Gastroesophageal sphincter (tissue), 4 donors: ENCODE data around the gene LTO1. TPM values are rescaled to one million over a fixed set of nuclear protein-coding genes. Genes with fewer than 3 reads are reported as not detected.
"Not testable (repeated sequence)": the region's sequence is repeated elsewhere in the genome, so short reads cannot be mapped to it uniquely, and the experiment has no call there.

Source experiments
- ATAC-seq: fragments of 150-250 bp; one replicate; pipeline ENCODE4 v1.9.1; 2016; ENCODE audit warnings: mild to moderate bottlenecking, moderate library complexity
- H3K27ac ChIP-seq, 4 donors: fragments of 200-600 bp; sonication (generic) in 3 of 4; 1 replicate in 3 of 4; 2 replicates in 1 of 4; pipeline ENCODE4 v1.5.1; 2016 to 2019
- H3K27me3 ChIP-seq: fragments of 200-600 bp; sonication (generic); one replicate; pipeline ENCODE4 v1.5.1; 2019
- H3K36me3 ChIP-seq, 2 donors: fragments of 200-600 bp; sonication (generic); one replicate each; pipeline ENCODE4 v1.5.1; 2019; ENCODE audit warnings: control low read depth in 1 of 2
- H3K4me1 ChIP-seq, 3 donors: fragments of 200-600 bp; sonication (generic); 1 replicate in 2 of 3; 2 replicates in 1 of 3; pipeline ENCODE4 v1.5.1; 2016 to 2019; ENCODE audit warnings: control low read depth in 2 of 3
- H3K4me3 ChIP-seq, 2 donors: fragments of 200-600 bp; sonication (generic); one replicate each; pipeline ENCODE4 v1.5.1; 2019; ENCODE audit warnings: mild to moderate bottlenecking in 1 of 2, moderate library complexity in 1 of 2
- H3K9me3 ChIP-seq, 3 donors: fragments of 200-600 bp; sonication (generic); one replicate each; pipeline ENCODE4 v1.5.1; 2017 to 2019; ENCODE audit warnings: control low read depth in 2 of 3
- EP300 ChIP-seq: sonication (generic); formaldehyde crosslinking; IDR thresholded peaks from one replicate; pipeline ENCODE4 v1.6.1; 2017; ENCODE audit warnings: antibody characterized with exemption, mild to moderate bottlenecking
- POLR2A ChIP-seq, 2 donors: fragments of 450-650 bp; IDR thresholded peaks; one replicate each; pipeline ENCODE4 v1.6.1; 2017; ENCODE audit warnings: antibody characterized with exemption in 2 of 2, mild to moderate bottlenecking in 2 of 2, moderate library complexity in 1 of 2
- POLR2AphosphoS5 ChIP-seq: sonication (generic); formaldehyde crosslinking; IDR thresholded peaks from one replicate; pipeline ENCODE4 v1.6.1; 2017; ENCODE audit warnings: antibody characterized with exemption
- WGBS, 2 donors: methylation state at CpG; one replicate each; pipeline ENCODE4 v1.1.5; 2018; ENCODE audit warnings: low coverage in 1 of 2; 5-methylcytosine and 5-hydroxymethylcytosine counted together
- total RNA-seq, 4 donors: library from RNA; depleted of rRNA; stranded (reverse); fragments of >200 nt; gene quantifications; one replicate each; pipeline ENCODE4 v1.1.0, GENCODE V29; 2016
- TF ChIP-seq, protein P1 (sequence below), 4 experiments: fragments of 200-600 bp in 2 of 4; fragments of 450-650 bp in 2 of 4; sonication (generic) in 1 of 4; IDR thresholded peaks; one replicate each; pipeline ENCODE4 v1.5.1; 2017 to 2019; ENCODE audit warnings: antibody characterized with exemption in 4 of 4, mild to moderate bottlenecking in 2 of 4, moderate library complexity in 2 of 4

Gene LTO1
- total RNA-seq, 4 donors from 2014 or later, result 13.7 to 34.4 (median 18.0) TPM

DNA sequence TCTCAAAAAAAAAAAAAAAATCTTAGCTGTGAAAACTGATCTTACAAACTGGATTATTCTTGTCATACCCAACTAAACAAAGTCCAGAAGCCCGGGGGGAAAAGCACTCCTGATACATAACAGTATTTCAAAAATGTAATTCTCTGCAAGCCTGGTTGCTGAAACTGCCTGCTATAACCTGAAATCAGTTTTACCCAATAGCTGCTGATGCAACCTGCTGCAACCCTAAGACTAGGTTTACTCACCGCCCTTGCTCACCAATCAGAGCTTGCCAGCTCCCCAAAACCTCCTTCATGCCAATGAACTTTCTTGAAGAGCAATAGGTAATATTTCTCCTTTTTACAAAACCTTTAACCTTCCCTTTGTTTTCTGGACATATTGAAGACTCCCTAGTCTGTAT, 16.3 kb upstream of the LTO1 start:
- 55 to 56% methylated on average over 2 of the region's 2 CpGs for WGBS, 2 donors
- H3K9me3 ChIP-seq, result peaks cover 0 to 19% (median 0%) of the 10 kb centered on the region in 3 donors
- no peak for ATAC-seq
- H3K4me1 ChIP-seq, result no peaks in the 10 kb centered on the region
- no peak overlapping the region for H3K27ac ChIP-seq
- TF ChIP-seq, protein P1, sequence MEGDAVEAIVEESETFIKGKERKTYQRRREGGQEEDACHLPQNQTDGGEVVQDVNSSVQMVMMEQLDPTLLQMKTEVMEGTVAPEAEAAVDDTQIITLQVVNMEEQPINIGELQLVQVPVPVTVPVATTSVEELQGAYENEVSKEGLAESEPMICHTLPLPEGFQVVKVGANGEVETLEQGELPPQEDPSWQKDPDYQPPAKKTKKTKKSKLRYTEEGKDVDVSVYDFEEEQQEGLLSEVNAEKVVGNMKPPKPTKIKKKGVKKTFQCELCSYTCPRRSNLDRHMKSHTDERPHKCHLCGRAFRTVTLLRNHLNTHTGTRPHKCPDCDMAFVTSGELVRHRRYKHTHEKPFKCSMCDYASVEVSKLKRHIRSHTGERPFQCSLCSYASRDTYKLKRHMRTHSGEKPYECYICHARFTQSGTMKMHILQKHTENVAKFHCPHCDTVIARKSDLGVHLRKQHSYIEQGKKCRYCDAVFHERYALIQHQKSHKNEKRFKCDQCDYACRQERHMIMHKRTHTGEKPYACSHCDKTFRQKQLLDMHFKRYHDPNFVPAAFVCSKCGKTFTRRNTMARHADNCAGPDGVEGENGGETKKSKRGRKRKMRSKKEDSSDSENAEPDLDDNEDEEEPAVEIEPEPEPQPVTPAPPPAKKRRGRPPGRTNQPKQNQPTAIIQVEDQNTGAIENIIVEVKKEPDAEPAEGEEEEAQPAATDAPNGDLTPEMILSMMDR (IDR thresholded peaks at IDR 0.05), result no peak
- no peak for TF ChIP-seq POLR2A (IDR thresholded peaks at IDR 0.05)
- no peak for TF ChIP-seq EP300
- no peak for TF ChIP-seq POLR2AphosphoS5
- no peak overlapping the region for H3K4me3 ChIP-seq
- H3K36me3 ChIP-seq, result no peaks in the 10 kb centered on the region
- H3K27me3 ChIP-seq, result peaks cover 56% of the 10 kb centered on the region

DNA sequence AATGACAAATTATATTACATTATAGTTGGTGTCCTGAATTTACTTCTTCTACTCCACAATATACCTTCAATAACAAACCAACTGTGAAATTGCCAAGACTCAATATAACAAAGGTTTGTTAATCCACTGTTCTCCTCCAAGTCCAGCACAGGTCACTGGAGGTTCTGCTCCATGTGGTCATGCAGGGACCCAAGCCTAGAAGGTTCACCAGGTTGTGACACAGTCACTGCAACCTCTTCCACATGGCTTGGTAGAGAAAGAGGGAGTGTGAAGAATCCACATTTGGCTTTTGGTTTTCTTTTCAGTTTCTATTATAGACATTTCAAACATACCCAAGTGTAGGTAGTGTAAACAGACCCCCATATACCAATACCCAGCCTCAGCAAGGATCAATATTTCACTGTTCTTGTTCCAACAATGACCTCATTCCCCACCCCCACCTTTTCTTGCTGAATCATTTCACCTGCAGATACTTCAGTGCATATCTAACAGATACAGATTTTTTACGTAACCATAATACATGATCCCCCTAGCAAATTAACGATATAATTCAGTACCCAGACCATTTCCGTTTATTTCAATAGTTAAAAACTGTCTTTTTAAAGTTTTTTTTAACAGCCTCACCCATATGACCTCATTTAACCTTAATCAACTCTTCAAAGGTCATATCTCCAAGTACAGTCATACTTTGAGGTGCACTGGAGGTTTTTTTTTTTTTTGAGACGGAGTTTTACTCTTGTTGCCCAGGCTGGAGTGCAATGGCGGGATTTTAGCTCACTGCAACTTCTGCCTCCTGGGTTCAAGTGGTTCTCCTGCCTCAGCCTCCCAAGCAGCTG, 14.5 kb upstream of the LTO1 start:
- H3K9me3 ChIP-seq, result peaks cover 0 to 19% (median 0%) of the 10 kb centered on the region in 3 donors
- peaks cover 0 to 9% (median 3%) of the 10 kb centered on the region in 3 donors for H3K4me1 ChIP-seq
- no peaks in the 10 kb centered on the region for H3K36me3 ChIP-seq
- TF ChIP-seq EP300 (no peak), POLR2AphosphoS5 (no peak), POLR2A (IDR thresholded peaks at IDR 0.05) (no peak)
- TF ChIP-seq, protein P1 (IDR thresholded peaks at IDR 0.05), result no peak
- 82 to 87% methylated on average over 3 to 5 of the region's 5 CpGs for WGBS, 2 donors
- no peak overlapping the region for H3K27ac ChIP-seq
- no peak for ATAC-seq
- H3K4me3 ChIP-seq, result no peak overlapping the region
- H3K27me3 ChIP-seq, result peaks cover 67% of the 10 kb centered on the region

DNA sequence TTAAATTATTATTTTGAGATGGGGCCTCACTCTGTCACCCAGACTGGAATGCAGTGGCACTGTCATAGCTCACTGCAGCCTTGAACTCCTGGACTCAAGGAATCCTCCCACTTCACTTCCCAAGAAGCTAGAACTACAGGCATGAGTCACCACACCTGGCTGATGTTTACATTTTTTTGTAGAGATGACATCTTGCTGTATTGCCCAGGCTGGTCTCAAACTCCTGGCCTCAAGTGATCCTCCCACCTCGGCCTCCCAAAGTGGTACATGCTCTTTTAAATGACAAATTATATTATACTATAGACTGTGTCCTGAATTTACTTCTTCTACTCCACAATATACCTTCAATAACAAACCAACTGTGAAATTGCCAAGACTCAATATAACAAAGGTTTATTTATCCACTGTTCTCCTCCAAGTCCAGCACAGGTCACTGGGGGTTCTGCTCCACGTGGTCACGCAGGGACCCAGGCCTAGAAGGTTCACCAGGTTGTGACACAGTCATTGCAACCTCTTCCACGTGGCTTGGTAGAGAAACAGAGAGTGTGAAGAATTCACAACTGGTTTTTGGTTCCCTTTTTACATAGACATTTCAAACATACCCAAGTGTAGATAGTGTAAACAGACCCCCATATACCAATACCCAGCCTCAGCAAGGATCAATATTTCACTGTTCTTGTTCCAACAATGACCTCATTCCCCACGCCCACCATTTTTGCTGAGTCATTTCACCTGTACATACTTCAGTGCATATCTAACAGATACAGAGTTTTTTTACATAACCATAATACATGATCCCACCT, 13.0 kb upstream of the LTO1 start:
- peaks cover 0 to 18% (median 0%) of the 10 kb centered on the region in 3 donors for H3K9me3 ChIP-seq
- H3K36me3 ChIP-seq, ATAC-seq, H3K4me3 ChIP-seq, H3K27ac ChIP-seq, H3K4me1 ChIP-seq: not testable (repeated sequence)
- WGBS, 2 donors, result 58 to 69% methylated on average over 2 to 5 of the region's 5 CpGs
- H3K27me3 ChIP-seq, result peaks cover 56% of the 10 kb centered on the region

DNA sequence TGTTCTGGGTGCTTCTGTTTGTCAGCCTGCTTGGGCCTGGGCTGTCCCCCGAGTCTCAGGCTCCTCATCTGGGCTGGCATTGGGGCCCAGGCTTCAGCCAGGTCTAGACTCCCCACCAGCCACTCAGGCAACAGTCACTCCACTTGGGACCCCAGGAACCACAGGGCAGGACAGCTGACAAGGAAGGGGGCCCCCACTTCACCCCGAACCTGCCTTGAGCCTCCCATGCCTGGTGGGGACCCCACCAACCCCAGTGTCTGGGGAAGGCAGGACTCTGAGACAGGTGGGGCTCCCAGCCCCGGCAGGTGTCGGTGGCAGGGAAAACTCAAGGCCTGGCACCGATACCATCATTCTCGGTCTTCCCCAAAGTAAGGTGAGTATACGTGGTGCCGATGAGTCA, 11.7 kb upstream of the LTO1 start:
- no peak for TF ChIP-seq EP300
- no peak for ATAC-seq
- H3K4me3 ChIP-seq, result no peak overlapping the region

DNA sequence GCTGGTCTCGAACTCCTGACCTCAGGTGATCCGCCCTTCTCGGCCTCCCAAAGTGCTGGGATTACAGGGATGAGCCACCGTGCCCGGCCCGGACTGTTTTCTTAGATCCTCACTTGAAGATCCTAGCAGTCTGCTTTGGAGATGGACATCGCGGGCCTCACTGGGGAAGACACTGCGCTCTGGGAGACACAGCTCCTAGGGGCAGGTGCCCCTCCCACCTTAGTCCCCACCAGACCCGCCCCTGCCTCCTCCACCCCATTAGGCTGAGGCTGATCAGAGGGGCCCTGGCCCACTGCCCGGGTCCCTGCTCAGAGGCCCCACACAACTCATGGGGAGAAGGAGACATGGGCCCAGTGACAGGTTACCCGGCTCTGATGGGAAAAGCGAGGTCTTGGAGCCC, 11.3 kb upstream of the LTO1 start:
- no peak for ATAC-seq
- WGBS, 2 donors, result 80% methylated on average over 6 of the region's 13 CpGs; no CpG with 5 or more reads in 1 of the 2 donors

More for the DNA sequence above, 11.7 kb upstream of the LTO1 start:
- Histone ChIP-seq H3K36me3 (no peaks in the 10 kb centered on the region), H3K9me3 (peaks cover 0 to 10% (median 0%) of the 10 kb centered on the region in 3 donors), H3K27me3 (peaks cover 42% of the 10 kb centered on the region), H3K4me1 (peaks cover 0 to 9% (median 3%) of the 10 kb centered on the region in 3 donors), H3K27ac (no peak overlapping the region)
- WGBS, 2 donors, result 93% methylated on average over 4 of the region's 8 CpGs; no CpG with 5 or more reads in 1 of the 2 donors

More for the DNA sequence above, 11.3 kb upstream of the LTO1 start:
- H3K27ac ChIP-seq, result no peak overlapping the region
- no peak overlapping the region for H3K4me3 ChIP-seq
- TF ChIP-seq EP300 (no peak), POLR2AphosphoS5 (no peak), POLR2A (IDR thresholded peaks at IDR 0.05) (no peak)
- TF ChIP-seq, protein P1 (IDR thresholded peaks at IDR 0.05), result no peak
- H3K36me3 ChIP-seq, result no peaks in the 10 kb centered on the region
- peaks cover 0 to 9% (median 3%) of the 10 kb centered on the region in 3 donors for H3K4me1 ChIP-seq
- peaks cover 0 to 6% (median 0%) of the 10 kb centered on the region in 3 donors for H3K9me3 ChIP-seq
- H3K27me3 ChIP-seq, result peaks cover 38% of the 10 kb centered on the region
